Naive B cell (primary cell): ENCODE measurements around the gene RGS9. TPM values are rescaled to one million over a fixed set of nuclear protein-coding genes. Genes with fewer than 3 reads are reported as not detected.

Experiments used
- ATAC-seq, 2 donors: fragments of 150-1000 bp; cut with Tn5 transposase; 2 replicates each; pipeline ENCODE4 v1.10.0; 2021; ENCODE audit warnings: low read depth in 2 of 2, mild to moderate bottlenecking in 2 of 2, moderate library complexity in 2 of 2
- DNase-seq: peaks from one replicate; pipeline ENCODE4 v3.0.0; 2022
- H3K27ac Mint-ChIP-seq, 6 donors: one replicate each; pipeline ENCODE4 v1.8.0; 2020 to 2022; ENCODE audit warnings: mild to moderate bottlenecking in 6 of 6, mixed read lengths in 6 of 6, moderate library complexity in 5 of 6, inconsistent platforms in 2 of 6
- H3K27me3 Mint-ChIP-seq, 3 donors: one replicate each; pipeline ENCODE4 v1.8.0; 2021 to 2022; ENCODE audit warnings: mixed read lengths in 3 of 3, mild to moderate bottlenecking in 1 of 3
- H3K36me3 Mint-ChIP-seq, 2 donors: one replicate each; pipeline ENCODE4 v1.8.0; 2020 to 2022; ENCODE audit warnings: mixed read lengths in 2 of 2, inconsistent platforms in 1 of 2, mild to moderate bottlenecking in 1 of 2
- H3K4me1 Mint-ChIP-seq, 3 donors: one replicate each; pipeline ENCODE4 v1.8.0; 2020 to 2022; ENCODE audit warnings: mixed read lengths in 3 of 3, inconsistent platforms in 1 of 3, mild to moderate bottlenecking in 1 of 3, moderate library complexity in 1 of 3
- H3K4me3 Mint-ChIP-seq, 8 donors: one replicate each; pipeline ENCODE4 v1.8.0; 2020 to 2022; ENCODE audit warnings: mild to moderate bottlenecking in 8 of 8, mixed read lengths in 8 of 8, moderate library complexity in 8 of 8, inconsistent platforms in 2 of 8
- H3K9me3 Mint-ChIP-seq, 7 donors: one replicate each; pipeline ENCODE4 v1.8.0; 2020 to 2022; ENCODE audit warnings: mixed read lengths in 7 of 7, mild to moderate bottlenecking in 5 of 7, inconsistent platforms in 2 of 7, moderate library complexity in 1 of 7
- polyA plus RNA-seq, 6 donors: library from polyadenylated mRNA; unstranded; fragments of 300-500 nt; fragmentation: Illumina TruSeq; gene quantifications; one replicate each; pipeline ENCODE4 v1.2.3, GENCODE V29; 2021; ENCODE audit warnings: low read depth in 6 of 6

The RGS9 gene
- polyA plus RNA-seq, 6 donors from 2014 or later, result 1.2 TPM; not detected in 5

GRCh38 chr17:65121916-65122806 is 15.0 kb upstream of the RGS9 start:
- peaks cover 6 to 16% (median 16%) of the 10 kb centered on the region in 3 donors for H3K4me1 Mint-ChIP-seq
- peaks cover 0 to 3% (median 3%) of the 10 kb centered on the region in 3 donors for H3K27me3 Mint-ChIP-seq
- ATAC-seq, result no peak
- no peaks in the 10 kb centered on the region for H3K36me3 Mint-ChIP-seq
- H3K27ac Mint-ChIP-seq, result peak overlapping the region in 4 of 6 donors; percentile 49 to 97 (median 56)
- peaks cover 0 to 2% (median 0%) of the 10 kb centered on the region in 7 donors for H3K9me3 Mint-ChIP-seq
- DNase-seq, result no peak
- peak overlapping the region; percentile 81 to 97 (median 92) for H3K4me3 Mint-ChIP-seq

- peak overlapping the region; percentile 81 to 97 (median 92) for H3K4me3 Mint-ChIP-seq
- no peaks in the 10 kb centered on the region for H3K36me3 Mint-ChIP-seq
- peaks cover 0 to 10% (median 9%) of the 10 kb centered on the region in 3 donors for H3K27me3 Mint-ChIP-seq
- no peaks in the 10 kb centered on the region for H3K9me3 Mint-ChIP-seq
- peaks cover 6 to 16% (median 16%) of the 10 kb centered on the region in 3 donors for H3K4me1 Mint-ChIP-seq
- ATAC-seq (peak; percentile 86 to 88), DNase-seq (peak; percentile 81)
- peak overlapping the region; percentile 84 to 99 (median 96) for H3K27ac Mint-ChIP-seq
Measured at GRCh38 chr17:65122836-65123756, 14.1 kb upstream of the RGS9 start.

GRCh38 chr17:65123757-65124675 is 13.2 kb upstream of the RGS9 start:
- Mint-ChIP-seq H3K4me1 (peaks cover 6 to 16% (median 16%) of the 10 kb centered on the region in 3 donors), H3K9me3 (no peaks in the 10 kb centered on the region), H3K27me3 (peaks cover 5 to 18% (median 17%) of the 10 kb centered on the region in 3 donors), H3K4me3 (peak overlapping the region; percentile 81 to 97 (median 92)), H3K36me3 (no peaks in the 10 kb centered on the region), H3K27ac (peak overlapping the region; percentile 64 to 99 (median 96))
- DNase-seq, result no peak
- ATAC-seq, result no peak

- H3K4me1 Mint-ChIP-seq, result peaks cover 0 to 4% (median 0%) of the 10 kb centered on the region in 3 donors
- H3K27ac Mint-ChIP-seq, result no peak overlapping the region
- DNase-seq (no peak), ATAC-seq (no peak)
- H3K4me3 Mint-ChIP-seq, result no peak overlapping the region
- no peaks in the 10 kb centered on the region for H3K36me3 Mint-ChIP-seq
- H3K27me3 Mint-ChIP-seq, result peaks cover 13 to 38% (median 29%) of the 10 kb centered on the region in 3 donors
- H3K9me3 Mint-ChIP-seq, result no peaks in the 10 kb centered on the region
Measured at GRCh38 chr17:65130832-65131231, 6.3 kb upstream of the RGS9 start.

DNA sequence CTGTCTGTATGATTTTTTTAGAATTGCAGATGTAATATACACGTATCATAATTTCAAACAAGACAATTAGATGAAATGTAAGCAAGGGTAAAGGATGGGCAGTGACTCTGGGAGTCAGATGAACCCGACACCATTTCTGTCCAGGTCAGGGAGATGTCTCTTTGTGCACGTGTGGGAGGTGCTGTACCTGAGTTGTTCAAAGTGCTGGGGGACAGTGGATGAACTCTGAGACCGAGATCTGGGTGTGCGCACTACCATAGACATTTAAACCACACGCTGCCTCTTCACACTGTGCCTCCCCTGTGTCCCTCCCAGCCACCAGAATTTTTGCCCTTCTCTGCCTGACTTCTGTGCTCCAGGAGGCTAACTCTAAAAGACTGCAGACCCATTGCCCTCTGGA is 5.9 kb upstream of the RGS9 start:
- H3K9me3 Mint-ChIP-seq, result no peaks in the 10 kb centered on the region
- H3K36me3 Mint-ChIP-seq, result no peaks in the 10 kb centered on the region
- H3K4me3 Mint-ChIP-seq, result no peak overlapping the region
- H3K4me1 Mint-ChIP-seq, result peaks cover 0 to 4% (median 0%) of the 10 kb centered on the region in 3 donors
- no peak overlapping the region for H3K27ac Mint-ChIP-seq
- ATAC-seq (no peak), DNase-seq (no peak)
- H3K27me3 Mint-ChIP-seq, result peaks cover 13 to 38% (median 29%) of the 10 kb centered on the region in 3 donors

DNA sequence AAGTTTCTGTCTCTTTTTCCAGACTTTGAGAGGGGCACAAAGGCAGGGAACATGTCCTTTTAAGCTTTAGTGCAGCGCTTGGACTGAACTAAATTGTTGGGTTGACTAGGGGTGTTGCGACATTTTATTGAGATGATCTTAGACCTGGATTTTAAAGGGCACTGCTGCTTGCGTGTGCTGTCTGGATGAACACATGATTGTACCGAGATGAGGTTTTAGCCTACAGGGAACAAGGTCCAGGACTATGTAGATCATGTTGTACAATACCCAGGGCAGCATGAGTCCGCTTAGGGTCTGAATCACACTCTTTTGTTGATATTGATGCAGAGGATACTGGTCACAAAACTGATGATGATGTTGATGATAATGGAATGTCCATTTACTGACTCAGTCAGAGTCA is 5.2 kb upstream of the RGS9 start:
- no peaks in the 10 kb centered on the region for H3K36me3 Mint-ChIP-seq
- no peak overlapping the region for H3K27ac Mint-ChIP-seq
- no peak for DNase-seq

DNA sequence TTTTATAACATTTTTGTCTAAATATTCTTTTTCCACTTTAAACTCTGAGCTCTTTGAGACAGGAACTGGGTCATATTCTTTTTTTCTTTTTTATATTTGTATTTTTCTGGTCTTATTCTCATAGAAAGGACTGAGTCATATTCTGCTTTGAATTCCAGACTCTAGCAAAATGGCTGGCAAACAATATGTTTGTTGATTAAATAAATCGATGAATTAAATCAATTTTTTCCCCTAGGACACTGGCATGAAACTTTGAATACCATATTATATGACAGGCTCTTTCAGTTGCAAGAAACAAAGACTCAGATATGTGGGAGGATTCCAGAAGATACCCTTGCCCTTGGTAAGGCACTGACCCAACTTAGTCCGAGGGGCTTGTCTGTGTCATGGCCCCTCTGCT is 3.1 kb upstream of the RGS9 start:
- DNase-seq, result no peak
- peaks cover 17 to 20% (median 17%) of the 10 kb centered on the region in 3 donors for H3K4me1 Mint-ChIP-seq
- no peak overlapping the region for H3K4me3 Mint-ChIP-seq
- ATAC-seq, result no peak
- no peaks in the 10 kb centered on the region for H3K36me3 Mint-ChIP-seq
- H3K27ac Mint-ChIP-seq, result no peak overlapping the region
- no peaks in the 10 kb centered on the region for H3K9me3 Mint-ChIP-seq
- peaks cover 8 to 30% (median 26%) of the 10 kb centered on the region in 3 donors for H3K27me3 Mint-ChIP-seq

More for the DNA sequence above, 5.2 kb upstream of the RGS9 start:
- H3K27me3 Mint-ChIP-seq, result peaks cover 13 to 38% (median 28%) of the 10 kb centered on the region in 3 donors
- H3K9me3 Mint-ChIP-seq, result no peaks in the 10 kb centered on the region
- ATAC-seq, result no peak
- no peak overlapping the region for H3K4me3 Mint-ChIP-seq
- peaks cover 4 to 8% (median 4%) of the 10 kb centered on the region in 3 donors for H3K4me1 Mint-ChIP-seq

DNA sequence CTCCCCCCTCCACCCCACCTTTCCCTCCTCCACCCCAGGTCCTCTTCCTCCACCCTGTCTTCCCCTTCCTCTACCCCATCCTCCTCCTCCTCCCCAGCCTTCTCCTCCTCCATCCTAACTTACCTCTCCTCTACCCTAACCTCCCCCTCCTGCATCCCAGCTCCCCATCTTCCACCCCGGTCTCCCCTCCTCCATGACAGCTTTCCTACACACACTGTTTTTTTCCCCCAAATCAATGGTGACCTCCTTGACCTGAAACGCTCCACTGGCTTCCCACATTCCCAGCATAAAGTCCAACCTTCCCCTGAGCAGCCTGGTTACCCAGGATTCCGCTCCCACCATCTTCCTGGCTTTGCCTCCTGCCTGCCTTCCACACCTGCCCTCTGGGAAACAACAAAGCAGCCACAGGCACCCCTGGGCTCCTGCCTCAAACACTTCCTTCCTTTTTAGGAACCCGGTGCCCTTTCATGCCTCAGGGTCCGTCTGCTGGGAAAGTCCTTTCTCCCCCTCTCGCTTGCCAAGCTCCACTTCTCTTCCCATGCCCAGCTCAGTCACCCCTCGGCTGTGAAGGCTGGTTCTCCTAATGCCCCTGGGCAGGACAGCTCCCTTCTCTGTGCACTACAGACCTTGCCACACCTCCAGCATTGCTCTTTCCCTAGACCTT is 2.1 kb downstream of the RGS9 start:
- DNase-seq, result no peak
- Mint-ChIP-seq H3K27ac (peak overlapping the region in 1 of 6 donors; percentile 34), H3K4me1 (peaks cover 21 to 26% (median 22%) of the 10 kb centered on the region in 3 donors), H3K4me3 (peak overlapping the region in 3 of 8 donors; percentile 36 to 76 (median 57)), H3K27me3 (peaks cover 14 to 36% (median 35%) of the 10 kb centered on the region in 3 donors), H3K9me3 (no peaks in the 10 kb centered on the region), H3K36me3 (no peaks in the 10 kb centered on the region)
- ATAC-seq, result no peak

DNA sequence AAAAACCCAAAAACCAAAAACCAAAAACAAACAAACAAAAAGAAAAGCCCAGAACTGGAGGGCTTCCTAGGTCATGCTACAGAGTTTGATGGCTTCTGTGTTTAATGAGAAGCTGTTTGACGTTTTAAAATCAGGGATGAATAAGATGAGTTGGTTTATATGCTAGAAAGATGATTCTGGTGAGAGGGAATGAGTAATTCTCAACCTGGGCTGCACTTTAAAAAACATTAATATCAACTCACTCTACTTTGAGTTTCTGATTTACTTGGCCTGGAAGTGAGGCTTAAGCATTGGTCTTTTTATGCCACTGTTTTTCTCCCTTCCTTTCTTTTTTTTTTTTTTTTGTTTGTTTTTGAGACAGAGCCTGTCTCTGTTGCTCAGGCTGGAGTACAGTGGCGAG is 5.1 kb downstream of the RGS9 start:
- Mint-ChIP-seq H3K36me3 (no peaks in the 10 kb centered on the region), H3K27me3 (peaks cover 14 to 40% (median 35%) of the 10 kb centered on the region in 3 donors), H3K4me3 (no peak overlapping the region), H3K4me1 (peaks cover 11 to 19% (median 15%) of the 10 kb centered on the region in 3 donors), H3K9me3 (no peaks in the 10 kb centered on the region), H3K27ac (no peak overlapping the region)
- no peak for ATAC-seq
- no peak for DNase-seq

GRCh38 chr17:65143889-65144604 is 6.9 kb downstream of the RGS9 start:
- no peaks in the 10 kb centered on the region for H3K9me3 Mint-ChIP-seq
- peaks cover 4 to 6% (median 5%) of the 10 kb centered on the region in 3 donors for H3K4me1 Mint-ChIP-seq
- H3K27ac Mint-ChIP-seq, result peak overlapping the region in 2 of 6 donors; percentile 14 to 49
- H3K27me3 Mint-ChIP-seq, result peaks cover 18 to 26% (median 25%) of the 10 kb centered on the region in 3 donors
- DNase-seq (no peak), ATAC-seq (no peak)
- H3K4me3 Mint-ChIP-seq, result no peak overlapping the region
- no peaks in the 10 kb centered on the region for H3K36me3 Mint-ChIP-seq

GRCh38 chr17:65145743-65146142 is 8.6 kb downstream of the RGS9 start:
- Mint-ChIP-seq H3K4me3 (no peak overlapping the region), H3K4me1 (no peaks in the 10 kb centered on the region), H3K9me3 (no peaks in the 10 kb centered on the region), H3K27me3 (peaks cover 9 to 16% (median 9%) of the 10 kb centered on the region in 3 donors), H3K27ac (no peak overlapping the region), H3K36me3 (no peaks in the 10 kb centered on the region)
- ATAC-seq (no peak), DNase-seq (no peak)
